ENCODE measurements around the gene ACTN1.
A peak's percentile ranks its signal among the peaks of the same experiment; 100 is the strongest.

The ACTN1 gene

GRCh38 chr14:68978172-68978911 lies 760 bp downstream of the ACTN1 start:
- TF ChIP-seq CTCF (IDR thresholded peaks at IDR 0.05; ENCODE audit: unreplicated experiment in 3 of 3) = no peak
- no peaks in the 10 kb centered on the region for H3K9me3 Mint-ChIP-seq
- peaks cover 4% of the 10 kb centered on the region for H3K27me3 Mint-ChIP-seq (ENCODE audit: low read depth)
- H3K27ac Mint-ChIP-seq = peak overlapping the region; percentile 87 to 99 (median 87)
- peaks cover 54% of the 10 kb centered on the region for H3K4me1 Mint-ChIP-seq
- peak overlapping the region; percentile 95 to 96 (median 95) for H3K4me3 Mint-ChIP-seq
- H3K36me3 Mint-ChIP-seq (ENCODE audit: low read depth) = peaks cover 13% of the 10 kb centered on the region

- H3K27ac Mint-ChIP-seq = peak overlapping the region; percentile 87 to 99 (median 96)
- H3K4me1 Mint-ChIP-seq = peaks cover 48% of the 10 kb centered on the region
- H3K36me3 Mint-ChIP-seq (ENCODE audit: low read depth) = peaks cover 19% of the 10 kb centered on the region
- TF ChIP-seq CTCF (IDR thresholded peaks at IDR 0.05; ENCODE audit: unreplicated experiment in 3 of 3) = no peak
- H3K4me3 Mint-ChIP-seq = peak overlapping the region; percentile 88 to 94 (median 92)
- no peaks in the 10 kb centered on the region for H3K9me3 Mint-ChIP-seq
- peaks cover 4% of the 10 kb centered on the region for H3K27me3 Mint-ChIP-seq (ENCODE audit: low read depth)
Measured at GRCh38 chr14:68977718-68978171, 1.4 kb downstream of the ACTN1 start.

GRCh38 chr14:68977180-68977717 lies 1.9 kb downstream of the ACTN1 start:
- Mint-ChIP-seq H3K9me3 (no peaks in the 10 kb centered on the region), H3K36me3 (ENCODE audit: low read depth) (peaks cover 24% of the 10 kb centered on the region), H3K4me1 (peaks cover 50% of the 10 kb centered on the region), H3K4me3 (peak overlapping the region; percentile 88 to 94 (median 92)), H3K27ac (peak overlapping the region; percentile 87 to 99 (median 96)), H3K27me3 (ENCODE audit: low read depth) (peaks cover 4% of the 10 kb centered on the region)
- TF ChIP-seq CTCF (IDR thresholded peaks at IDR 0.05; ENCODE audit: unreplicated experiment in 3 of 3) = no peak

GRCh38 chr14:68976160-68977067 lies 2.7 kb downstream of the ACTN1 start:
- TF ChIP-seq CTCF (IDR thresholded peaks at IDR 0.05; ENCODE audit: unreplicated experiment in 3 of 3) = no peak
- H3K9me3 Mint-ChIP-seq = no peaks in the 10 kb centered on the region
- peak overlapping the region; percentile 87 to 99 (median 96) for H3K27ac Mint-ChIP-seq
- H3K4me1 Mint-ChIP-seq = peaks cover 53% of the 10 kb centered on the region
- peak overlapping the region; percentile 88 to 94 (median 92) for H3K4me3 Mint-ChIP-seq
- peaks cover 28% of the 10 kb centered on the region for H3K36me3 Mint-ChIP-seq (ENCODE audit: low read depth)
- peaks cover 4% of the 10 kb centered on the region for H3K27me3 Mint-ChIP-seq (ENCODE audit: low read depth)

- H3K27me3 Mint-ChIP-seq (ENCODE audit: low read depth) = peaks cover 4% of the 10 kb centered on the region
- H3K9me3 Mint-ChIP-seq = no peaks in the 10 kb centered on the region
- peak overlapping the region; percentile 64 to 99 (median 65) for H3K27ac Mint-ChIP-seq
- H3K4me1 Mint-ChIP-seq = peaks cover 58% of the 10 kb centered on the region
- no peak for TF ChIP-seq CTCF (IDR thresholded peaks at IDR 0.05; ENCODE audit: unreplicated experiment in 3 of 3)
- H3K36me3 Mint-ChIP-seq (ENCODE audit: low read depth) = peaks cover 31% of the 10 kb centered on the region
- peak overlapping the region; percentile 62 to 94 (median 92) for H3K4me3 Mint-ChIP-seq
Measured at GRCh38 chr14:68975667-68976066, 3.4 kb downstream of the ACTN1 start.

Measured in nephron (organoid).